NCI-H748 (cell line): ENCODE results near the gene TMEM247.
"Not testable (repeated sequence)": the region's sequence is repeated elsewhere in the genome, so short reads cannot be mapped to it uniquely, and the experiment has no call there.

ENCODE experiments used
- DNase-seq: peaks from one replicate; lab custom pipeline; 2025; ENCODE audit not compliant: unreplicated experiment; lab: John Stamatoyannopoulos, UW

The TMEM247 gene

GRCh38 chr2:46509804-46510203, 30.4 kb downstream of the TMEM247 start:
- no peak for DNase-seq

GRCh38 chr2:46510598-46511177, 31.3 kb downstream of the TMEM247 start:
- no peak for DNase-seq

- DNase-seq, result no peak
These were observed 32.8 kb downstream of the TMEM247 start for GRCh38 chr2:46512185-46512584.

- no peak for DNase-seq
These were observed 35.4 kb downstream of the TMEM247 start for GRCh38 chr2:46514738-46515137.

- no peak for DNase-seq
These were observed 38.1 kb downstream of the TMEM247 start for GRCh38 chr2:46517485-46517884.

GRCh38 chr2:46518861-46519260, 39.5 kb downstream of the TMEM247 start:
- DNase-seq, result no peak

GRCh38 chr2:46519265-46519664, 39.9 kb downstream of the TMEM247 start:
- DNase-seq, result no peak

- no peak for DNase-seq
These were observed 40.9 kb downstream of the TMEM247 start for GRCh38 chr2:46520130-46520711.

- no peak for DNase-seq
These were observed 41.9 kb downstream of the TMEM247 start for GRCh38 chr2:46521215-46521683.

GRCh38 chr2:46522385-46522784, 43.0 kb downstream of the TMEM247 start:
- DNase-seq, result not testable (repeated sequence)

GRCh38 chr2:46525522-46526155, 46.3 kb downstream of the TMEM247 start:
- no peak for DNase-seq

- DNase-seq, result no peak
These were observed 49.5 kb downstream of the TMEM247 start for GRCh38 chr2:46528880-46529279.

- DNase-seq, result no peak
These were observed 51.3 kb downstream of the TMEM247 start for GRCh38 chr2:46530639-46531038.

- no peak for DNase-seq
These were observed 52.5 kb downstream of the TMEM247 start for GRCh38 chr2:46531863-46532262.
